GM21360 (cell line): ENCODE data around the gene SIGLEC9.
A peak's percentile ranks its signal among the peaks of the same experiment; 100 is the strongest.

Experiments
- ATAC-seq: cut with Tn5 transposase; IDR thresholded peaks from one replicate; pipeline ENCODE4 v1.9.1; 2021; ENCODE audit warnings: mild to moderate bottlenecking, moderate library complexity; ENCODE audit not compliant: unreplicated experiment

Gene SIGLEC9

GRCh38 chr19:51096473-51097165 is 28.1 kb upstream of the SIGLEC9 start:
- ATAC-seq: no peak

GRCh38 chr19:51097166-51097738 is 27.5 kb upstream of the SIGLEC9 start:
- ATAC-seq: no peak

- ATAC-seq: no peak
Observed at GRCh38 chr19:51097796-51098195, 26.9 kb upstream of the SIGLEC9 start.

- no peak for ATAC-seq
Observed at GRCh38 chr19:51098365-51099046, 26.2 kb upstream of the SIGLEC9 start.

- no peak for ATAC-seq
Observed at GRCh38 chr19:51099047-51099382, 25.7 kb upstream of the SIGLEC9 start.

GRCh38 chr19:51100601-51101000 is 24.1 kb upstream of the SIGLEC9 start:
- ATAC-seq: no peak

- no peak for ATAC-seq
Observed at GRCh38 chr19:51101171-51101865, 23.4 kb upstream of the SIGLEC9 start.

GRCh38 chr19:51102991-51103390 is 21.7 kb upstream of the SIGLEC9 start:
- no peak for ATAC-seq

- no peak for ATAC-seq
Observed at GRCh38 chr19:51103926-51104341, 20.8 kb upstream of the SIGLEC9 start.

GRCh38 chr19:51107406-51108065 is 17.2 kb upstream of the SIGLEC9 start:
- ATAC-seq: peak; percentile 3

- ATAC-seq: peak; percentile 92
Observed at GRCh38 chr19:51108066-51108804, 16.5 kb upstream of the SIGLEC9 start, which contains the start of gene CTU1. CTU1 (minus strand) TSS chr19:51108409; CDS start chr19:51104569, 3,840 bp downstream.

- ATAC-seq: peak; percentile 24
Observed at GRCh38 chr19:51108805-51109146, 15.9 kb upstream of the SIGLEC9 start.

- no peak for ATAC-seq
Observed at GRCh38 chr19:51110666-51110971, 14.1 kb upstream of the SIGLEC9 start.

- ATAC-seq: no peak
Observed at GRCh38 chr19:51111606-51112005, 13.1 kb upstream of the SIGLEC9 start.

GRCh38 chr19:51114087-51114729 is 10.5 kb upstream of the SIGLEC9 start:
- ATAC-seq: no peak

GRCh38 chr19:51116736-51117286 is 7.9 kb upstream of the SIGLEC9 start:
- ATAC-seq: no peak

- ATAC-seq: no peak
Observed at GRCh38 chr19:51119101-51119500, 5.6 kb upstream of the SIGLEC9 start.

GRCh38 chr19:51119611-51120010 is 5.1 kb upstream of the SIGLEC9 start:
- no peak for ATAC-seq

- no peak for ATAC-seq
Observed at GRCh38 chr19:51120160-51120559, 4.5 kb upstream of the SIGLEC9 start.

GRCh38 chr19:51121257-51121656 is 3.4 kb upstream of the SIGLEC9 start:
- ATAC-seq: no peak
